ENCODE measurements around the gene SHCBP1. TPM values are rescaled to one million over a fixed set of nuclear protein-coding genes. Genes with fewer than 3 reads are reported as not detected.
"Not testable (repeated sequence)": the region's sequence is repeated elsewhere in the genome, so short reads cannot be mapped to it uniquely, and the experiment has no call there.

Gene SHCBP1
- total and polyA plus RNA-seq, 4 experiments from 2014 or later, result 0.11 to 0.55 (median 0.43) TPM

- H3K4me3 ChIP-seq (ENCODE audit: low read length in 2 of 2), result no peak overlapping the region
- intact Hi-C loops (cut with micrococcal nuclease), result no loop called here
- Mint-ChIP-seq H3K27me3 (peaks cover 11 to 14% of the 10 kb centered on the region in 2 donors), H3K36me3 (no peaks in the 10 kb centered on the region), H3K4me3 (no peak overlapping the region), H3K27ac (no peak overlapping the region), H3K9me3 (no peaks in the 10 kb centered on the region), H3K4me1 (peaks cover 0 to 2% (median under 1%) of the 10 kb centered on the region in 4 donors)
- H3K4me1 ChIP-seq (ENCODE audit: insufficient read depth, low read length), result no peaks in the 10 kb centered on the region
- no peaks in the 10 kb centered on the region for H3K27me3 ChIP-seq (ENCODE audit: insufficient read depth, low read length)
- no peaks in the 10 kb centered on the region for H3K36me3 ChIP-seq (ENCODE audit: insufficient read depth, low read length)
- ChIA-PET CTCF (ENCODE audit: partially characterized antibody) (interaction anchor here (0.7 to 6.9 kb wide), 2 partner anchors 49 to 483 kb away, joined by 3 to 103 read pairs; no protein-coding TSS in a partner anchor), POLR2A (ENCODE audit: partially characterized antibody) (no interaction called here)
- no peak for DNase-seq
- H3K9me3 ChIP-seq (ENCODE audit: control insufficient read depth in 1 of 2, low read length in 2 of 2), result no peaks in the 10 kb centered on the region
- no peak overlapping the region for H3K27ac ChIP-seq (ENCODE audit: low read depth, low read length)
Observed at GRCh38 chr16:46558018-46558417, 63.2 kb downstream of the SHCBP1 start.

- Histone ChIP-seq H3K9me3 (ENCODE audit: control insufficient read depth in 1 of 2, low read length in 2 of 2) (no peaks in the 10 kb centered on the region), H3K4me1 (ENCODE audit: insufficient read depth, low read length) (no peaks in the 10 kb centered on the region), H3K27ac (ENCODE audit: low read depth, low read length) (no peak overlapping the region), H3K4me3 (ENCODE audit: low read length in 2 of 2) (no peak overlapping the region), H3K27me3 (ENCODE audit: insufficient read depth, low read length) (no peaks in the 10 kb centered on the region), H3K36me3 (ENCODE audit: insufficient read depth, low read length) (no peaks in the 10 kb centered on the region)
- H3K4me1 Mint-ChIP-seq, result peaks cover 0 to 2% (median under 1%) of the 10 kb centered on the region in 4 donors
- no peak overlapping the region for H3K27ac Mint-ChIP-seq
- no peaks in the 10 kb centered on the region for H3K36me3 Mint-ChIP-seq
- intact Hi-C loops (cut with micrococcal nuclease), result loop anchor here (2.0 kb wide), 1 partner anchor 1609 kb away; no protein-coding TSS in a partner anchor
- DNase-seq, result no peak
- no peak overlapping the region for H3K4me3 Mint-ChIP-seq
- no peaks in the 10 kb centered on the region for H3K9me3 Mint-ChIP-seq
- CTCF ChIA-PET (ENCODE audit: partially characterized antibody), result interaction anchor here (0.8 to 6.9 kb wide), 2 partner anchors 47 to 51 kb away, joined by 3 to 103 read pairs; no protein-coding TSS in a partner anchor
- peaks cover 11% of the 10 kb centered on the region in 2 donors for H3K27me3 Mint-ChIP-seq
- POLR2A ChIA-PET (ENCODE audit: partially characterized antibody), result no interaction called here
Observed at GRCh38 chr16:46555951-46556350, 65.2 kb downstream of the SHCBP1 start.

- POLR2A ChIA-PET (ENCODE audit: partially characterized antibody); H3K36me3 ChIP-seq (ENCODE audit: insufficient read depth, low read length); H3K9me3 Mint-ChIP-seq; H3K27ac Mint-ChIP-seq; H3K4me3 Mint-ChIP-seq; H3K4me3 ChIP-seq (ENCODE audit: low read length in 2 of 2); H3K4me1 Mint-ChIP-seq; H3K27me3 ChIP-seq (ENCODE audit: insufficient read depth, low read length); H3K36me3 Mint-ChIP-seq; H3K4me1 ChIP-seq (ENCODE audit: insufficient read depth, low read length); H3K27ac ChIP-seq (ENCODE audit: low read depth, low read length); H3K9me3 ChIP-seq (ENCODE audit: control insufficient read depth in 1 of 2, low read length in 2 of 2): not testable (repeated sequence)
- intact Hi-C loops (cut with micrococcal nuclease), result loop anchor here (1.0 to 2.0 kb wide), 2 partner anchors 53 to 1610 kb away; no protein-coding TSS in a partner anchor
- peaks cover 11 to 14% of the 10 kb centered on the region in 2 donors for H3K27me3 Mint-ChIP-seq
- CTCF ChIA-PET (ENCODE audit: partially characterized antibody), result interaction anchor here (0.6 to 6.9 kb wide), 14 partner anchors 9 to 1610 kb away, joined by 3 to 103 read pairs (median 3); no protein-coding TSS in a partner anchor
- DNase-seq, result peak; percentile 22 to 38 (median 33)
Observed at GRCh38 chr16:46554435-46554834, 66.7 kb downstream of the SHCBP1 start.

- Mint-ChIP-seq H3K9me3 (no peaks in the 10 kb centered on the region), H3K4me1 (no peaks in the 10 kb centered on the region), H3K4me3 (no peak overlapping the region), H3K27ac (no peak overlapping the region), H3K27me3 (peaks cover 2 to 3% of the 10 kb centered on the region in 2 donors), H3K36me3 (no peaks in the 10 kb centered on the region)
- DNase-seq, result no peak
- ChIA-PET CTCF (ENCODE audit: partially characterized antibody) (interaction anchor here (1.5 kb wide), 1 partner anchor 57 kb away, joined by 6 read pairs; no protein-coding TSS in a partner anchor), POLR2A (ENCODE audit: partially characterized antibody) (no interaction called here)
- intact Hi-C loops (cut with micrococcal nuclease), result no loop called here
- H3K27ac ChIP-seq (ENCODE audit: low read depth, low read length), result no peak overlapping the region
- no peaks in the 10 kb centered on the region for H3K9me3 ChIP-seq (ENCODE audit: control insufficient read depth in 1 of 2, low read length in 2 of 2)
- H3K4me3 ChIP-seq (ENCODE audit: low read length in 2 of 2), result no peak overlapping the region
- no peaks in the 10 kb centered on the region for H3K36me3 ChIP-seq (ENCODE audit: insufficient read depth, low read length)
- H3K4me1 ChIP-seq (ENCODE audit: insufficient read depth, low read length), result no peaks in the 10 kb centered on the region
- H3K27me3 ChIP-seq (ENCODE audit: insufficient read depth, low read length), result no peaks in the 10 kb centered on the region
Observed at GRCh38 chr16:46549477-46549876, 71.7 kb downstream of the SHCBP1 start.

Other genes starting within 250 kb of the SHCBP1 start
- gene VPS35, start 67.8 kb upstream of the SHCBP1 start, total RNA-seq, result 100 to 1,000 TPM; 111 to 118 TPM
- gene VPS35, start 67.8 kb upstream of the SHCBP1 start, polyA plus RNA-seq, result 10 to 100 TPM; 81.1 to 95.4 TPM
- 1 to 10 TPM; 3.0 to 3.3 TPM for gene ORC6, start 68.3 kb upstream of the SHCBP1 start, total RNA-seq
- gene ORC6, start 68.3 kb upstream of the SHCBP1 start, polyA plus RNA-seq, result under 1 TPM; 0.30 to 0.40 TPM
- under 1 TPM in 1 of 2 experiments, not detected in 1; 0.32 TPM for gene MYLK3, start 127.0 kb upstream of the SHCBP1 start, total RNA-seq
- gene MYLK3, start 127.0 kb upstream of the SHCBP1 start, polyA plus RNA-seq, result not detected
- gene C16orf87, start 209.8 kb upstream of the SHCBP1 start, total RNA-seq, result 1 to 10 TPM; 5.8 to 6.2 TPM
- 10 to 100 TPM in 1 of 2 donors, 1 to 10 TPM in 1; 7.3 to 15.5 TPM for gene C16orf87, start 209.8 kb upstream of the SHCBP1 start, polyA plus RNA-seq